ENCODE results near the gene SMC6. TPM values are rescaled to one million over a fixed set of nuclear protein-coding genes. Genes with fewer than 3 reads are reported as not detected.

SMC6 gene
- total RNA-seq, 6 experiments from 2014 or later = 13.4 to 17.6 (median 16.6) TPM

GRCh38 chr2:17637131-17637906 is 116.3 kb downstream of the SMC6 start:
- Mint-ChIP-seq H3K27ac (no peak overlapping the region), H3K27me3 (ENCODE audit: insufficient read depth) (peaks cover 8% of the 10 kb centered on the region), H3K9me3 (no peaks in the 10 kb centered on the region), H3K4me3 (no peak overlapping the region), H3K36me3 (ENCODE audit: low read depth) (no peaks in the 10 kb centered on the region), H3K4me1 (ENCODE audit: low read depth) (peaks cover under 1% of the 10 kb centered on the region; the same call in 1 of the 2 replicates)
- DNase-seq = no peak
- TF ChIP-seq CTCF (IDR thresholded peaks at IDR 0.05) = no peak

GRCh38 chr2:17636257-17636656 is 117.4 kb downstream of the SMC6 start:
- Mint-ChIP-seq H3K36me3 (ENCODE audit: low read depth) (no peaks in the 10 kb centered on the region), H3K27me3 (ENCODE audit: insufficient read depth) (peaks cover 8% of the 10 kb centered on the region)

GRCh38 chr2:17634997-17635396 is 118.6 kb downstream of the SMC6 start:
- Mint-ChIP-seq H3K27ac (no peak overlapping the region), H3K9me3 (no peaks in the 10 kb centered on the region), H3K4me3 (no peak overlapping the region), H3K4me1 (ENCODE audit: low read depth) (no peaks in the 10 kb centered on the region), H3K27me3 (ENCODE audit: insufficient read depth) (peaks cover 8% of the 10 kb centered on the region), H3K36me3 (ENCODE audit: low read depth) (no peaks in the 10 kb centered on the region)
- no peak for DNase-seq
- no peak for TF ChIP-seq CTCF (IDR thresholded peaks at IDR 0.05)

More at GRCh38 chr2:17636257-17636656, 117.4 kb downstream of the SMC6 start:
- Mint-ChIP-seq H3K9me3 (no peaks in the 10 kb centered on the region), H3K4me1 (ENCODE audit: low read depth) (no peaks in the 10 kb centered on the region), H3K27ac (no peak overlapping the region), H3K4me3 (no peak overlapping the region)
- no peak for DNase-seq
- TF ChIP-seq CTCF (IDR thresholded peaks at IDR 0.05) = no peak

- no peaks in the 10 kb centered on the region for H3K4me1 Mint-ChIP-seq (ENCODE audit: low read depth)
- DNase-seq = no peak
- H3K27me3 Mint-ChIP-seq (ENCODE audit: insufficient read depth) = peaks cover 9% of the 10 kb centered on the region
- H3K4me3 Mint-ChIP-seq = no peak overlapping the region
- TF ChIP-seq CTCF (IDR thresholded peaks at IDR 0.05) = no peak
- H3K27ac Mint-ChIP-seq = no peak overlapping the region
- H3K36me3 Mint-ChIP-seq (ENCODE audit: low read depth) = no peaks in the 10 kb centered on the region
- no peaks in the 10 kb centered on the region for H3K9me3 Mint-ChIP-seq
Measured at GRCh38 chr2:17630089-17630488, 123.5 kb downstream of the SMC6 start.

GRCh38 chr2:17628349-17629261 is 125.0 kb downstream of the SMC6 start:
- no peaks in the 10 kb centered on the region for H3K9me3 Mint-ChIP-seq
- TF ChIP-seq CTCF (IDR thresholded peaks at IDR 0.05) = no peak
- DNase-seq = no peak

More at GRCh38 chr2:17628349-17629261, 125.0 kb downstream of the SMC6 start:
- Mint-ChIP-seq H3K36me3 (ENCODE audit: low read depth) (no peaks in the 10 kb centered on the region), H3K4me1 (ENCODE audit: low read depth) (no peaks in the 10 kb centered on the region), H3K27me3 (ENCODE audit: insufficient read depth) (peaks cover 3% of the 10 kb centered on the region), H3K27ac (no peak overlapping the region), H3K4me3 (no peak overlapping the region)
